ENCODE measurements around the gene HSD17B1.
"Not testable (repeated sequence)": the region's sequence is repeated elsewhere in the genome, so short reads cannot be mapped to it uniquely, and the experiment has no call there.

HSD17B1 gene

DNA sequence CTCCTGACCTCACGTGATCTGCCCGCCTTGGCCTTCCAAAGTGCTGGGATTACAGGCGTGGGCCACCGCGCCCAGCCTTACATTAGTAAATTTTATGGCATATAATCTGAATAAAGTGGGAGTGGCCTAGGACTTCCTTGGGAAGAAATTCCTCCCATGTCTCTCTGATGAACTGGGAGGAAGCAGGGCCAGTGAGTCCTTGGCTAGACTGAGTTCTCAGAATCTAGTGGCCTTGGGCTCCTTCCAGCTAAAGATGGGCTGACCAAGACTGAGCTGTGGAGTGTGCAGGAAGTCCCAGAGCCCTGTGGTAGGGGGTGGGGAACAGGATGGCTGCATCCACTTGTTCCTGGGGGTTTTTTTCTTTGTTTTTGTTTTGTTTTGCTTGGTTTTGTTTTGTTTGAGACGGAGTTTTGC is 26.7 kb upstream of the HSD17B1 start:
- no peak for DNase-seq

DNA sequence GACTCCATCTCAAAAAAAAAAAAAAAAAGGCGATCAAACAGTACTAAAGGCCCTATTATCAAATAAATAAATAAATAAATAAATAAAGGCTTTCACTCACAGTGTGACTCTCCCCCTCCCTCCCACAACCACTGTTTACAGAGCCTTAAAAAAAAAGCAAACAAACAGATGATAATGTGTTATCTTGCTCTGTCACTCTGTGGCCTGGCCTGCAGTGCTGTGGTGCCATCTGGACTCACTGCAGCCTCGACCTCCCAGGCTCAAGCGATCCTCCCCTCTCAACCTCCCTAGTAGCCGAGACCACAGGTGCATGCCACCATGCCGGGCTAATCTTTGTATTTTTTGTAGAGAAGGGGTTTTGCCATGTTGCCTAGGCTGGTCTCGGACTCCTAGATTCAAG is 24.8 kb upstream of the HSD17B1 start:
- DNase-seq = no peak

DNA sequence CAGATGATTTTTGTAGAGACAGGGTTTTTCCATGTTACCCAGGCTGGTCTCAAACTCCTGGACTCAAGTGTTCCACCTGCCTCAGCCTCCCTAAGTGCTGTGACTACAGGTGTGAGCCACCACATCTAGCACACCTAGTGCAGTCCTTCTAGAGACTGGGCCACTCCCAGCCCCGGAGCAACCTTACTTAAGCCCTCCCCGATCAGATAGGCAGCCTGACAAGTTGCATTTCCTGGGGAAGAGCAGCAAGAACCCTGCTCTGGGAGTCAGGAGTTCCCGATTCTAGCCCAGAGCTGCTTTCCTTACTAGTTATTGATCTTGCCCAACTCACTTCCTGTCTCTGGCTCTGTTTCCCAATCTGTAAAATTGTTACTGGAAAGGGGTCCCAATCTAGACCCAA is 23.7 kb upstream of the HSD17B1 start:
- no peak for DNase-seq

DNA sequence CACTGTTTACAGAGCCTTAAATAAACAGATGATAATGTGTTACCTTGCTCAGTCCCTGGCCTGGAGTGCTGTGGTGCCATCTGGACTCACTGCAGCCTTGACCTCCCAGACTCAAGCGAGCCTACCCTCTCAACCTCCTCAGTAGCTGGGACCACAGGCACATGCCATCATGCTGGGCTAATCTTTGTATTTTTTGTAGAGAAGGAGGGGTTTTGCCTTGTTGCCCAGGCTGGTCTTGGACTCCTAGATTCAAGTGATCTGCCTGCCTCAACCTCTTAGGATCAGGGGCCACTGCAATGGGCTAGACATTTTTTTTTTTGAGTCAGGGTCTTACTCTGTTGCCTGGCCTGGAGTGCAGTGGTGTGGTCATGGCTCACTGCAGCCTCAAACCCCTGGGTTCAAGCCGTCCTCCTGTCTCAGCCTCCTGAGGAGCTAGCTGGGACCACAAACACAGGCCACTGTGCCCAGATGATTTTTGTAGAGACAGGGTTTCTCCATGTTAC is 21.7 kb upstream of the HSD17B1 start:
- no peak for DNase-seq

DNA sequence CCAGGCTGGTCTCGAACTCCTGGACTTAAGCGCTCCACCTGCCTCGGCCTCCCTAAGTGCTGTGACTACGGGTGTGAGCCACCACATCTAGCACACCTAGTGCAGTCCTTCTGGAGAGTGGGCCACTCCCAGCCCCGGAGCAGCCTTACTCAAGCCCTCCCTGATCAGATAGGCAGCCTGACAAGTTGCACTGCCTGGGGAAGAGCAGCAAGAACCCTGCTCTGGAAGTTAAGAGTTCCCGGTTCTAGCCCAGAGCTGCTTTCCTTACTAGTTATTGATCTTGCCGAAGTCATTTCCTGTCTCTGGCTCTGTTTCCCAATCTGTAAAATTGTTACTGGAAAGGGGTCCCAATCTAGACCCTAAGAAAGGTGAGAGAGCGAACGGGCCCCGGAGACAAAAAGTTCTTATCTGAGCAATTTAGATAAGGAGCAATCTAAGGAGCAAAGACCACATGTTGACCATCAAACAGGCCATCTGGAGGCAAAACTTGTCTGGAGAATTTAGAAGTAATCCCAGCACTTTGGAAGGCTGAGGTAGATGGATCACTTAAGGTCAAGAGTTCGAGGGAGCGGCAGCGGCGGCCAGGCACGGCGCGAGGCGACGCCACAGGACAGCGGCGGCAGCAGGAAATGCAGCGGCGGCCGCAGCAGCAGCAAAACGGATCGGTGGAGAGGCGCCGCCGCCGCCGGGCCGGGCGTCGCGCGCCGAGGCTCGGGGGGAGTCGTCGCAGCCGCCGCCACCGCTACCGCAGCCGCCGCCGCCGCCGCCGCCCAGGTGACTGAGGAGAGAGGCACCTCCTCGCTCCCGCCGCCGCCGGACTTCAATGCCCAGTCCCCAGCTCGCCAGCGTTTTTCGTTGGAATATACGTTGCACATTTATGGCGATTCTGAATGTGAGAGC is 21.0 kb upstream of the HSD17B1 start:
- DNase-seq = no peak

DNA sequence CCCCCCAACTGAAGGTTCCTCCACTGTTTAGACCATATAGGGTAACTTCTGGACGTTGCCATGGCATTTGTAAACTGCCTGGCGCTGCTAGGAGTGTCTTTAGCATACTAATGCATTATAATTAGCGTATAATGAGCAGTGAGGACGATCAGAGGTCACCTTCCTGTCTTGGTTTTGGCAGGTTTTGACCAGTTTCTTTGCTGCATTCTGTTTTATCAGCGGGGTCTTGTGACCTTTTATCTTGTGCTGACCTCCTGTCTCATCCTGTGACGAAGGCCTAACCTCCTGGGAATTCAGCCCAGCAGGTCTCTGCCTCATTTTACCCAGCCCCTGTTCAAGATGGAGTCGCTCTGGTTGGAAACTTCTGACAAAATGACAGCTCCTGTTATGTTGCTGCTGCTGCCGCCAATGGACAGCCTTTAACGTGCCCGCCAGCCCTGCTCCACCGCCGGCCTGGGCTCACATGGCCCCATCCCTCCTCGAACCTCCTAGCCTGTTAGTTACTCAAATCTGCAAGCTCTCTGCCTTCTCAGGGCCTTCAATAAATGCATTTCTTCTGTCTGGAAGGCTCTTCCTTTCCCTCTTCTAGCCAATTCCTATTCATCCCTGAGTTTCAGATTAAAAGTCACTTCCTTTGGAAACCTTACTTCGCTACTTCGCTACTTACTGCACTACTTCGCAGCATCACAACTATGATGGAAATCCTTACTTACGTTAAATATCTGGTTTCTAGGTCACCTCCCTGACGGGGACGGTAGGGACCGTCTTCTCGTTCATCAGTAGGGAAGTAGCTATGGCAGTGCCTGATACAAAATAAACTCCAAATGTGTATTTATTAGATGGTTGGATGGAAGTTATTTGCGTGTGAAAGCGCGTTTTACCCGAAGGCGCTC is 17.3 kb upstream of the HSD17B1 start:
- DNase-seq = no peak

DNA sequence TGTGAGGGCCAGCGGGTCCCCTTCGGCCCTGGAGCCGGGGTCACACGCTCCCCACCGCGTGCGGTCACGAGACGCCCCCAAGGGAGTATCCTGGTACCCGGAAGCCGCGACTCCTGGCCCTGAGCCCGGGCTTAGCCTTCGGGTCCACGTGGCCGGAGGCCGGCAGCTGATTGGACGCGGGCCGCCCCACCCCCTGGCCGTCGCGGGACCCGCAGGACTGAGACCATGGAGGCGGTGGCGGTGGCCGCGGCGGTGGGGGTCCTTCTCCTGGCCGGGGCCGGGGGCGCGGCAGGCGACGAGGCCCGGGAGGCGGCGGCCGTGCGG is 16.7 kb upstream of the HSD17B1 start, which contains the start of gene NAGLU:
NAGLU (plus strand) TSS at position 194 of the 324 bp plus-strand sequence; CDS start at position 226, 32 bp downstream.
- peak; percentile 41 for DNase-seq

DNA sequence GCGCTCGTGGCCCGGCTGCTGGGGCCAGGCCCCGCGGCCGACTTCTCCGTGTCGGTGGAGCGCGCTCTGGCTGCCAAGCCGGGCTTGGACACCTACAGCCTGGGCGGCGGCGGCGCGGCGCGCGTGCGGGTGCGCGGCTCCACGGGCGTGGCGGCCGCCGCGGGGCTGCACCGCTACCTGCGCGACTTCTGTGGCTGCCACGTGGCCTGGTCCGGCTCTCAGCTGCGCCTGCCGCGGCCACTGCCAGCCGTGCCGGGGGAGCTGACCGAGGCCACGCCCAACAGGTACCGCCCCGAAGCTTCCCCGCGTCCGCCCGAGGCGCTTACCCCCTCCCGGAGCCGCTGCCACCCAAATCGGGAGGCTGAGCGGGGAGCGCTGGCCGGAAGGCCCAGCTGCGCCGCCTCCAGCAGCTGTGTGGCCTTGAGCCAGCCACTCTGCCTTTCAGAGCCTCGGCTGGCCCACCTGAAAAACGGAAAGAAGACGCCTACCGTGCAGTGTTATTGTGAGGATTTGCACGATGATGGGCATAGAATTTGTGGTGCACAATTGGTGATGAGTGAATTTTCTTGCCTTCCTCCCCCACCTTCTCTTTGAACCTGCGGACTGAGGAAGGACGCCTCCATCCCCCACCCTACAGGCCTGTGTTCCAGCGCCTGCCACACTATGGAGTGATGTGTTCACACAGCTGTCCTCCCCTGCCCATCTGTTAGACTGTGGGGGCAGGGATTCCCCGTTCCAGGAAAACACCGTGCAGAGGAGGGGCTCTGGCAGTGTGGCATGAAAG is 16.2 kb upstream of the HSD17B1 start:
- DNase-seq = no peak

DNA sequence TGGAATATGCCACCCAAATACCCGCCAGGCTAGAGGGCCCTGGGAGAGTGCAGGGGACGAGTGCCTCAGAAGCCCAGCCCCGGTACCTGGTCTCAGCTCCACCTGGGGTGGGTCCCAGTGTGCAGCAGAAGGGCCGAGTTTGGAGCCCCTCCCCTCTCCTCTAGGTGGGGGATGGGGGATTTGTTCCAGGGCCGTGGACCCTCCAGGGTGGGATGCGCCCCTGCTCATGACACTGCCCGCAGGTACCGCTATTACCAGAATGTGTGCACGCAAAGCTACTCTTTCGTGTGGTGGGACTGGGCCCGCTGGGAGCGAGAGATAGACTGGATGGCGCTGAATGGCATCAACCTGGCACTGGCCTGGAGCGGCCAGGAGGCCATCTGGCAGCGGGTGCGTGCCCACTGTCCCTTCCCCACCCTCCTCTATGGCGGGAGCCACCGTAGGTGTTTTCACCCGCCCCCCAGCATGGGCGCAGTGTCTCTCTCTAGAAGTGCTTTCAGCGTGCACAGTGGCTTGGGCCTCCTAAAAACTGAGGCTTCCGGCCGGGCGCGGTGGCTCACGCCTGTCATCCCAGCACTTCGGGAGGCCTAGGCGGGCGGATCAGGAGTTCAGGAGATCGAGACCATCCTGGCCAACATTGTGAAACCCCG is 15.4 kb upstream of the HSD17B1 start:
- DNase-seq = no peak

DNA sequence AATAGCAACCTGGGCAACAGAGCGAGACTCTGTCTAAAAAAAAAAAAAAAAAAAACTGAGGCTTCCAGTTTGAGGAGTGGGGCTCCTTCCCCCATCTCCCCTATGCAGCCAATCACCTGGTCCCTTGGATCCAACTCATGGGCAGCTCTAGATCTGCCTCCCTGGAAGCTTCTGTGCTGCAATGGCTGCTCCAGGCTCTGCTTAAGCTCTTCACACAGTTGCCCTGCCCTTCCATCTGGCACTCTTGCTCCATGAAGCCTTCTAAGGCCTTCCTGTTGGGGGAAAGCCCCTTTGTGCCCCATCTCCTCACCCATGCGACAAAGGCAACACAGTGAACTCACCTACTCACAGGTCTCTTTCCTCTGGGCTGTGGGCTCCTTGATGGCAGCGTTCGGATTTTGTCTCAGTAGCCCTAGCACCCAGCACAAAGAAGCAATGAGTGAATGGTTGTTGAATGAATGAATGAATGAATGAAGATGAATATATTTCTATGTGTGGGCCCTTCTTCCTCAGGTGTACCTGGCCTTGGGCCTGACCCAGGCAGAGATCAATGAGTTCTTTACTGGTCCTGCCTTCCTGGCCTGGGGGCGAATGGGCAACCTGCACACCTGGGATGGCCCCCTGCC is 14.8 kb upstream of the HSD17B1 start:
- DNase-seq = no peak

DNA sequence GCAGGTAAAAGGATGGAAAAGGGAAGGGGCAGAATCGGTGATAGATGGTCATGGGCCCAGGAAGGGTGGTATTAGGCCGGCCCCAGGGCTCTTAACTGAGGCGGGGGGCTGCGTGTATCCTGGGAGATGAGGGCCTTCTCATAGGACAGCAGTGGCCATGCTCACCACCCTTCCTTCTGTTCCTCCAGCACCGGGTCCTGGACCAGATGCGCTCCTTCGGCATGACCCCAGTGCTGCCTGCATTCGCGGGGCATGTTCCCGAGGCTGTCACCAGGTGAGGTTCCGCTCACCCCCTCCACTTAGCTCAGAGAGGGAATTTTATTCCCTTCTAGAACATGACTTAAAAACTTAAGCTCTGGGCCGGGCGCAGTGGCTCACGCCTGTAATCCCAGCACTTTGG is 14.2 kb upstream of the HSD17B1 start:
- no peak for DNase-seq

DNA sequence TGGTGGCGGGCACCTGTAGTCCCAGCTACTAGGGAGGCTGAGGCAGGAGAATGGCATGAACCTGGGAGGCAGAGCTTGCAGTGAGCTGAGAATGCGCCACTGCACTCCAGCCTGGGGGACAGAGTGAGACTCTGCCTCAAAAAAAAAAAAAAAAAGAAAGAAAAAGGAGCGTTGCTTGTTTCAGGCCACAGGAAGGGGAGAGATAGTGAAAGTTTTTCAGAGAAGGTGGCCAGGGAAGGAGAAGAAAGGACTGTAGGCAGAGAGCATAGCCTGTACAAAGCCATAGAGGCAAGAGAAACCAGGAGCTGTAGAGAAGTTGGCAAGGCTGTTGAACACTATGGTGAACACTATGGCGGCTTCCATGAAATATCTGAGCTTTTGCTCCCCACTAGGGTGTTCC is 12.2 kb upstream of the HSD17B1 start:
- not testable (repeated sequence) for DNase-seq

DNA sequence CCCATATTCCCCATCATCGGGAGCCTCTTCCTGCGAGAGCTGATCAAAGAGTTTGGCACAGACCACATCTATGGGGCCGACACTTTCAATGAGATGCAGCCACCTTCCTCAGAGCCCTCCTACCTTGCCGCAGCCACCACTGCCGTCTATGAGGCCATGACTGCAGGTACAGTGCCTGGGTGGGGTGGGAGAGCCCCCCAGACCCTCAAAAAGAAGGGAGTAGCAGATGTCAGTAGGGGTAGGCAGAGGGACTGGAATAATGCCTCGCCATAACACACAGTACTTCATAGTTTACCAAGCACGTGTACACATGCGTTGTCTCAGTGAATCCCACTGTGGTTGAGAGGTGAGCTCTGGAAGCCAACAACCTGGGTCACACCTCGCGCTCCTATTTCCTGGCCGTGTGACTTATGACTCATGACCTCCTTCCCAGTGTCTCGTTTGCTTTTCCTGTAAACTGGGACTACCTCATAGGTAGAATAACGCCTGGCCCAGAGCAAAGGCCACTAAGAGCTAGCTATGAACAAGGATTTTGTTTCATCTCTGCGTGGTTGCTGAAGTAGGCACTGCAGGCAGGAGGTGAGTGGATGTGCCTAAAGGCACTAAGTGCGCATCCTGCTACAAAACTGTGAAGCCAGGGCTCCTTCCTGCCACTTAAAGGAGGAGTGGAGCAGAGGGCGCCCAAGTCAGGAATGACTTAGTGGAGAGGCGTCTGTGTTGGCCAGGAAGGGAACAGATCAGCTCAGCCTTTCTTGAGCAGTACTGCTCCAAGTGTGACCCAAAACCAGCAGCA is 11.5 kb upstream of the HSD17B1 start:
- DNase-seq = no peak

DNA sequence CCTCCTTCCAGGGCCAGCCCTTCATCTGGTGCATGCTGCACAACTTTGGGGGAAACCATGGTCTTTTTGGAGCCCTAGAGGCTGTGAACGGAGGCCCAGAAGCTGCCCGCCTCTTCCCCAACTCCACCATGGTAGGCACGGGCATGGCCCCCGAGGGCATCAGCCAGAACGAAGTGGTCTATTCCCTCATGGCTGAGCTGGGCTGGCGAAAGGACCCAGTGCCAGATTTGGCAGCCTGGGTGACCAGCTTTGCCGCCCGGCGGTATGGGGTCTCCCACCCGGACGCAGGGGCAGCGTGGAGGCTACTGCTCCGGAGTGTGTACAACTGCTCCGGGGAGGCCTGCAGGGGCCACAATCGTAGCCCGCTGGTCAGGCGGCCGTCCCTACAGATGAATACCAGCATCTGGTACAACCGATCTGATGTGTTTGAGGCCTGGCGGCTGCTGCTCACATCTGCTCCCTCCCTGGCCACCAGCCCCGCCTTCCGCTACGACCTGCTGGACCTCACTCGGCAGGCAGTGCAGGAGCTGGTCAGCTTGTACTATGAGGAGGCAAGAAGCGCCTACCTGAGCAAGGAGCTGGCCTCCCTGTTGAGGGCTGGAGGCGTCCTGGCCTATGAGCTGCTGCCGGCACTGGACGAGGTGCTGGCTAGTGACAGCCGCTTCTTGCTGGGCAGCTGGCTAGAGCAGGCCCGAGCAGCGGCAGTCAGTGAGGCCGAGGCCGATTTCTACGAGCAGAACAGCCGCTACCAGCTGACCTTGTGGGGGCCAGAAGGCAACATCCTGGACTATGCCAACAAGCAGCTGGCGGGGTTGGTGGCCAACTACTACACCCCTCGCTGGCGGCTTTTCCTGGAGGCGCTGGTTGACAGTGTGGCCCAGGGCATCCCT is 9.3 kb upstream of the HSD17B1 start:
- no peak for DNase-seq

DNA sequence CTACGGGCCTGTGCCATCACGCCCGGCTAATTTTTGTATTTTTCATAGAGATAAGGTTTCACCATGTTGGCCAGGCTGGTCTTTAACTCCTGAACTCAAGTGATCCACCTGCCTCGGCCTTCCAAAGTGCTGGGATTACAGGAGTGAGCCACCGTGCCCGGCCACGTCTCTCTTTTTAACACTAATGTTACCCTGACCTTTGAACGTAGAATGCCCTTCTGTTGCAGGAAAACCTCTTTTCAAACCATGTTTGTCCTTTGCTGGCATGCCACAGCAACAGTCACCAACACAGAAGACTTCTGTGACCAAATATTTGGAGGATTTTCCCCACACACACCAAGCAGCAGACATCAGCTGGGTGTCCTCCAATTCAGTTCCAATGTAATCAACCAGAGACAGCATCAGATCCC is 7.8 kb upstream of the HSD17B1 start:
- no peak for DNase-seq

DNA sequence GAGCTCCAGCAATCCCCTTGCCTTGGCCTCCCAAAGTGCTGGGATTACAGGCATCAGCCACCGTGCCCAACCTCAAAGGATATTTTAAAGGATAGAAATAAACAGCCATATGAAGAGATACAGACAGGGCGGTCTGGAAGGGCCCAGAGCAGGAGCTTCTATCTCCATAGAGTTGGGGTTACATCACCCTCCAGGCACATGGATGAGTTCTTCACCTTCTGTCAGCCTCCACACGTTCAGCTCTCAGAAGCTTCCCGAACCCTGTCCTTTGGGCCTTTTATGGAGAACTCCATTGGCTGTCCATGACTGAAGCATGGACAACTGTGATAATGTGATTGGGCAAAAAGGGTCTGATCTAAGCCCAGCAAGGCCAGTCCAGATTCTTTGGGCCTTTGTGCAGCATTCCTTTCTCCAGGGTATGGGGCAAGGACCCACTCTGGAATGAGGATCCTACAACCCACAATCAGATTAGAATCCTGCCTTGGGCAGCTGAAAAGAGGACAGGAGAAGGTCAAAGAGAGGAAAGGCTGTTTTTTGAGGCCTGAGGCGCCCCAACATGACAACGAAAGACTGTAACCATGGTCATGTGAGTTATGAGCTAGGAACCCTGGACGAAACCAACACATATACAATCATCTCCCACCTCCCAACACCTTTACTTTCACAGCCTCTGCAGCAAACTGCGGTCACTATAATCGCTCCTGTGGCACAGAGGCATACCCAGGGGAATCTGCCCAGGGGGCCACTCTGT is 6.8 kb upstream of the HSD17B1 start:
- not testable (repeated sequence) for DNase-seq

DNA sequence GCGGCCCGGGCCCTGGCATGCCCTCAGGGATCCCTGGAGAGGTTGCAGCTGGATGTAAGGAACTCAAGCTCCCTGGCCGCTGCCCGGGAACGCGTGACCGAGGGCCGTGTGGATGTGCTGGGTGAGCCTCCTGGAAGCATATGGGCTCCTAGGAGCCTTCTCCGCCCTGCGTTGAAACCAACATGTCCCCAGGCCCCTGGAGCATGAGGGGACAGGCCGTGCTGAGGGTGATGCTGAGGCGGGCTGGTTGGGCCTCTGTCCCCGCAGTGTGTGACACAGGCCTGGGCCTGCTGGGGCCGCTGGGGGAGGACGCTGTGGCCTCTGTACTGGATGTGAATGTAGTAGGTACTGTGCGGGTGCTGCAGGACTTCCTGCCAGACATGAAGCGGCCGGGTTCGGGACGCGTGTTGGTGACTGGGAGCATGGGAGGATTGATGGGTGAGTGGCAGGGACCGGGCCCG is 5.7 kb upstream of the HSD17B1 start:
- no peak for DNase-seq

DNA sequence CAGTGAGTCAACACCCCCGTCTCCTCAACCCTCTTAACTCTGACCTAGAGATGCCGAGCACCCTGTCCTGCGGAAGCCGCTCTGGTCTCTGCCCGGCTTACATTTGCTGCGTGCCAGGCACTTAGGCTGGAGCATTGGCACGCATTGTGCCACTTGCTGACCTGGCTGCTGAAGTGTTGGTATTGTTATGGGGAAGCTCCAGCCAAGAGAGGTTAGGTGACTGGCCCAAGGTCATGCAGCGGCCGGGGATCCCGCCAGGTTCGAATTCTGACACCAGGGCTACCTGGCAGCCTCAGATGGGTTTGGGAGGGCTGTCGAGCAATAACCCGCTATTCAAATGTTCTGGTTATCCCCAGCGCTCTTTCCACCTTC is 5.0 kb upstream of the HSD17B1 start:
- DNase-seq = no peak

All from NCI-H2029 treated with DMSO at 0.1 percent for 48 hours (cell line).